Stimulated activated CD4-positive, alpha-beta T cell treated with anti-CD3 and anti-CD28 coated beads, TNF-alpha, amount 100 ng/mL, for 24 hours (primary cell): ENCODE measurements around the gene GPR15LG.

Experiments
- DNase-seq, 3 experiments: peaks; one replicate each; pipeline ENCODE4 v3.0.0-alpha.2; 2020; ENCODE audit warnings: low read depth in 3 of 3

Gene GPR15LG

GRCh38 chr10:84193846-84194423, 20.3 kb downstream of the GPR15LG start:
- DNase-seq, result no peak

GRCh38 chr10:84194424-84195043, 20.9 kb downstream of the GPR15LG start, which contains the start of gene CDHR1:
TSS of gene CDHR1 (plus strand) at chr10:84194537. CDS start at chr10:84194761, 224 bp downstream.
- peak in 1 of 3 experiments; percentile 34 for DNase-seq

DNA sequence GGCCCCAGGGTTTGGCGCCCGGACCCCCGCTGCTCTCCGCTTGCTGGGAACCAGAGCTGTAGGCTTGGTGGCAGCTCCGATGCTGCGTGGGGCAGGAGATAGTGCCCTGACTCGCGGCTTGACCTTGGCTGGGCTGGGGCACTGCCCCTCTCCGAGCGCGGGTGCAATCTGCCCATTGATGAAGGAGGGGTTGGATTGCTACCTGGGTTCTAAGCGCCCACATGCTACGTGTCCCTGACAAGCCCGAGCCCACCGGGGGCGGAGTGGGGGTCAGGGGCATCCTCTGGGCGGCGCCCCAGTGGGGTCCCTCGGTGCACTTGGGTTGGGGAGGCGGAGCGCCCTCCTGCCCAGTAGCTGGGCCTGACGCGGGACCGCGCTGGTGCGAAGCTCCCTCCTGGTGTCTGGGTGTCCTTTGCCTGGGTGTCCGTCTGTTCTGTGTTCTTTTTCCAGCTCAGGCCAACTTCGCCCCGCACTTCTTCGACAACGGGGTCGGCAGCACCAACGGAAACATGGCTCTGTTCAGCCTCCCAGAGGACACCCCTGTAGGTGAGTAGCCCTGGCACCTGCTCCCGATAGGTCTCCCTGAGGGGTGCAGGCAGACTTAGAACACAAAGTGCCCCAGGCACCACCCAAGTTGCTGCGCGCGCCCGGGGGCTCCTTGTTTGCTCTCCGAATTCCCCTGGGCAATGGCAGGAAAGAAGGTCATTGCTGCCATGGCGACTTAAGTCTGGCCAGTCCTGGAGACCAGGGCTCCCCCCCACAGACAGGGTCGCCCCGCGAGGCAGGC, 21.6 kb downstream of the GPR15LG start:
- no peak for DNase-seq

DNA sequence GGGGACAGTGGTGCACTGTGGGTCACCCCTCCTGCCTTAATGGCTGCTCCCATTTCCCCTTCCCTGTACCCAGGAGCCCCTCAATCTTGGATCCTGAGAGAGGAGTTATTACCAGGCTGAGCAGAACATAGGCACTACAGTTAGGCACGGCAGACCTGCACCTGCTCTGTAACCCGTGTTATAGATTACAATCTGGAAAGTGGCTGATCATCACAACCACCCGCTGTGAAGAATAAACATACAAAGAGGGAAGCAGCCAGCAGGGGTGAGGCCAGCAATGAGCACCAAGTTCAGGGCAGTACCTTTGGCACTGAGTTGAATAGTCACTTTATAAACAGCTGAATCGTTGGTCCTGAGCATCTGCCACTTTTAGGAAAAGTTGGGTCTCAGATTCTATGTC, 22.5 kb downstream of the GPR15LG start:
- DNase-seq, result no peak

DNA sequence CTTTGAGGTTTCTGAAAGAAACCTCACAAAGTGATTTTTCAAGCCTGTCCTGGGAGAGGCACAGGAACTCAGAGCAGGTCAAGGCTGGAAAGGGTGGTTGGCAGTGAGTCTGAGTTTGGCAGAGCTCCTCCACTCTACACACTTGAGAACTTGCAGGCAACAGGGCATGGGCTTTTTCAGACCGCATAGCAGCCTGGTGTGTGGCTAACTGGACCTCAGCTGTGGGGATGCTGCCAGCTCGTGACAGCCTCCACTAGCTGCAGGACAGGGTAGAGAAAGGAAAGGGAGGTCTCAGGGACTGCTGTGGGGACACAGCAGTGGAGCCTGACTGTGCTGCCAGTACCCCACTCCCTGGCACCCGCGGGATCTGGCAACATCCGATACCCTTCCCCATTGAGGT, 23.3 kb downstream of the GPR15LG start:
- no peak for DNase-seq

DNA sequence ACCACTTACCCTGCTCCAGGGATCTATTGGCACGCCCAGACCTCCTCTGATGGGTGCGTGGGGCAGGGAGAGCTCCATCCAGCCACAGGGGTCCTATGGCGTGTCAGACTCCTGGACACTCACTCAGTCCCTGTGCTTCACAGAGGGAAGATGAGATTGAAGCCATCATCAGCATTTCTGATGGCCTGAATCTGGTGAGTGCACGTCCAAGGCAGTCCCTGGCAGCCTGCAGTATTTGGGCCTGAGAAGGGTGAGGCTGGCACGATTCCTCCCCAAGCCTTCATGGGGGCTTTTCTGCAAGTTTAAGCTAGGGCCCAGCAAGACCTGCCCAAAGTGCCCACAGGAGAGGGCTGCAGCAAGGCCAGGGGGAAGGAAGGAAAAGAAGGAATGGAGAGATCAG, 24.0 kb downstream of the GPR15LG start:
- no peak for DNase-seq

GRCh38 chr10:84198206-84198915, 24.8 kb downstream of the GPR15LG start:
- DNase-seq, result no peak

GRCh38 chr10:84200537-84201243, 27.1 kb downstream of the GPR15LG start:
- DNase-seq, result no peak

DNA sequence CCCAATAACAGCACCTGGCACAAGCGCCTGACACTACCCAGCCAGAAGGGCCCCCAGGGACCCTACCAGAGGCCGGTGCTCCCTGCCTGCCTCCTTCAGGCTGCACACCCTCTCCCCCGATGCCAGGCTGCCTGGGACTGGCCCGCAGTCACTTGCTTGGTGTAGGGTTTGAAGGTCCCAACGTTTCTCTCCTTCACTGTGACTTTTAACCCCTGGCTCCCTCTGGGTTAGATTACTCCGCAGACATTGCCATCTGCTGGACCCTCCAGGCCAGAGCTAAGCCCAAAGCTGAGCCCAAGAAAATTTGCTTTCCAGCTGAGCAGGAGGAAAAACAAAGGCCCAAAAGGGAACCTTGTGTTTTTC, 27.6 kb downstream of the GPR15LG start:
- DNase-seq, result no peak

- no peak for DNase-seq
Measured at GRCh38 chr10:84201682-84202081, 28.1 kb downstream of the GPR15LG start.

GRCh38 chr10:84202349-84202748, 28.7 kb downstream of the GPR15LG start:
- no peak for DNase-seq

- DNase-seq, result no peak
Measured at GRCh38 chr10:84204122-84204521, 30.5 kb downstream of the GPR15LG start.

DNA sequence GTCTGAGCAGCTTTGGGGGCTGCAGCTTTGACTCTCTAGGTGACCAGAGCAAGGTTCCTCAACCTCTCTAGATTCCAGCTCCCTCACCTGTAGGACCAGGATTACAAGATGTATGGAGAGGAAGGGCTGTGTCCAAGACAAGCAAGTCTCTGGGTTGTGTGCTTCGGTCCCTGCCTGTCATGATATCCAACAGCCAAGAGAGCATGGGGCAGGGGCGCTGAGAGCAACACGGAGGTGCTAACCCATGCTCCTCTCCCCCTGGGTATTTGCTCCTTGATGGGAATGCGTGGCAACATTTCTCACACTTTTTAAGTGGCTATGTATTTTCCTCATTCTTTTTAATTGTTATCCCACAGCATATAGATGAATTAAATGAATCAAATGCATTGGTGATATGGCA, 31.0 kb downstream of the GPR15LG start:
- no peak for DNase-seq

- peak; percentile 20 to 70 (median 38) for DNase-seq
Measured at GRCh38 chr10:84205049-84205852, 31.6 kb downstream of the GPR15LG start.

- no peak for DNase-seq
Measured at GRCh38 chr10:84205853-84206525, 32.4 kb downstream of the GPR15LG start.

DNA sequence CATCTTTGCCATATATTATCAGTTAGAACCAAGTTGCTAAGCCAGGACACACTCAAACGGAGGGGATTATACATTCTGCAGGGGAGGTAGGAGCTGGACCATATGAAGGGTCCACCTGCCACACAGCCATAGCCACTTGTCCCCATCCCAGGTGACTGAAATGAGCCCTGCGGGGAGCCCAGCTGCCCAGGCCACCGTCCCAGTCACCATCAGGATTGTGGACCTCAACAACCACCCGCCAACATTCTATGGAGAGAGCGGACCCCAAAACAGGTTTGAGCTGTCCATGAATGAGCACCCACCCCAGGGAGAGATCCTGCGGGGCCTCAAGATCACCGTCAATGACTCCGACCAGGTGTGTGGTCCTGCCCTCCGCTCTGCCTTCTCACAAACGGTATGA, 34.4 kb downstream of the GPR15LG start:
- no peak for DNase-seq

- no peak for DNase-seq
Measured at GRCh38 chr10:84211566-84211965, 38.0 kb downstream of the GPR15LG start.

DNA sequence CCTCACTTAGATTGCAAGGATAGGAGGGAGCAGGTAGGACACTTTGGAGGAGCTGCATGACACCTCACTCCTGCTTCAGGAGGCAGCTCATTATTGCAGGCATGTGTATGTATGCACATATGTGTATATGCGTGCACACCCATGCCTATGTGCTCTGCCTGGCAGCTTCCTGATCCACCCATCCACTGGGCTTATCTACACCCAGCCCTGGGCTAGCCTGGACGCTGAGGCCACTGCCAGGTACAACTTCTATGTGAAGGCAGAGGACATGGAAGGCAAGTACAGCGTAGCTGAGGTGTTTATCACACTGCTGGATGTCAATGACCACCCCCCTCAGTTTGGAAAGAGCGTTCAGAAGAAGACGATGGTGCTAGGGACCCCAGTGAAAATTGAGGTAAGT, 38.4 kb downstream of the GPR15LG start:
- no peak for DNase-seq

DNA sequence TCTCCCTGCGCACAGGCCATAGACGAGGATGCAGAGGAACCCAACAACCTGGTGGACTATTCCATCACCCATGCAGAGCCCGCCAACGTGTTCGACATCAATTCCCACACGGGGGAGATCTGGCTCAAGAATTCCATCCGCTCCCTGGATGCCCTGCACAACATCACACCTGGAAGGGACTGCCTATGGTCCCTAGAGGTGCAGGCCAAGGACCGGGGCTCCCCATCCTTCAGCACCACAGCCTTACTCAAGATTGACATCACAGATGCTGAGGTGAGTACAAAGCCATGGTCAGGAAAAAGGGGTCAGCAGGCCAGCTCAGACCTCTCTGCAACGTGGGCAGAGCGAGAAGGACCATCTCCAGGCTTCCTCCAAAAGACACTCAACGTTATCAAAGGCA, 39.5 kb downstream of the GPR15LG start:
- DNase-seq, result no peak

DNA sequence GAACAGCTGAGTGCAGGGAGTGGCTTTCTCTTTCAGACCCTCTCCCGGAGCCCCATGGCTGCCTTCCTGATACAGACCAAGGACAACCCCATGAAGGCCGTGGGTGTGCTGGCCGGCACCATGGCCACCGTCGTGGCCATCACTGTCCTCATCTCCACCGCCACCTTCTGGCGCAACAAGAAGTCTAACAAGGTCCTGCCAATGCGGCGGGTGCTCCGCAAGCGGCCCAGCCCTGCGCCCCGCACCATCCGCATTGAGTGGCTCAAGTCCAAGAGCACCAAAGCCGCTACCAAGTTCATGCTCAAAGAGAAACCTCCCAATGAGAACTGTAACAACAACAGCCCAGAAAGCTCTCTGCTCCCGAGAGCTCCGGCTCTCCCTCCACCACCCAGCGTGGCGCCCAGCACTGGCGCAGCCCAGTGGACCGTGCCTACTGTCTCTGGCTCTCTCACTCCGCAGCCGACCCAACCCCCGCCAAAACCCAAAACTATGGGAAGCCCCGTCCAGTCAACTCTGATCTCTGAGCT, 40.5 kb downstream of the GPR15LG start:
- DNase-seq, result no peak
